Measurements from ENCODE around the gene CCDC107.

DNA sequence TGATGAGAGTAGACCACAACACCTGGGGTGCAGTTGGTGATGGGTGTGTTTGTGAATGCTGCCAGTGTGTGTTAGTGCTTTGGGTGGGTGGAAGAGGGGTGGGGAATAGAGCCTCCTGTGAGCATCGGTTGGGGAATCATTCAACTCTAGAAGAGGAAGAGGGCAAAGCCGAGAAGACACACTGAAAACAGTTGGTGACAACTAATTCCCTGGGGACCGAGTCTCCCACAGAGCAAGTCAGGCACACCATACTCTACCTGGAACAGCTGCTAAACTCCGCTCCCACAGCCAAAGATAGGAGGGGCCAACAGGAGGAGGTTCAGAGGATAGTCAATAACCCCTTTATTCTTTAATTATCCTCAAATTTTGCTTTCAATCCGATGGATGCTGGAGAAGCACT lies 8.5 kb downstream of the CCDC107 start:
- no peak for TF ChIP-seq POLR2A (IDR thresholded peaks at IDR 0.05; ENCODE audit: low read length)
- no peak for TF ChIP-seq GATA1 (IDR thresholded peaks at IDR 0.05; ENCODE audit: low read depth, low read length)
